K562 (cell line): ENCODE data around the gene ARV1. TPM values are rescaled to one million over a fixed set of nuclear protein-coding genes. Genes with fewer than 3 reads are reported as not detected.
A peak's percentile ranks its signal among the peaks of the same experiment; 100 is the strongest.

ENCODE experiments used
- CEBPB ChIP-seq: fragments of 450-650 bp; IDR thresholded peaks from 2 replicates; pipeline ENCODE4 v1.6.1; 2016; ENCODE audit warnings: missing genetic modification characterization, missing compliant biosample characterization
- COPS2 ChIP-seq: fragments of 450-650 bp; conservative IDR thresholded peaks from 2 replicates; pipeline ENCODE4 v1.6.1; 2016; ENCODE audit warnings: mild to moderate bottlenecking, moderate library complexity
- E2F8 ChIP-seq: fragments of 450-650 bp; IDR thresholded peaks from 2 replicates; pipeline ENCODE4 v1.7.1; 2018; ENCODE audit warnings: mild to moderate bottlenecking, low read depth; ENCODE audit not compliant: partially characterized antibody
- FOS ChIP-seq: IDR thresholded peaks from 3 replicates; pipeline ENCODE4 v1.6.1; 2011; ENCODE audit not compliant: insufficient read length; ENCODE audit errors: extremely low read depth
- GABPB1 ChIP-seq: sonication (generic); formaldehyde crosslinking; IDR thresholded peaks from 2 replicates; pipeline ENCODE4 v1.8.0; 2022; ENCODE audit warnings: mild to moderate bottlenecking, missing genetic modification reagents
- HDAC8 ChIP-seq: fragments of 450-650 bp; IDR thresholded peaks from 2 replicates; pipeline ENCODE4 v1.6.1; 2016; ENCODE audit warnings: mild to moderate bottlenecking, missing genetic modification characterization, moderate library complexity, missing compliant biosample characterization
- HIVEP1 ChIP-seq: fragments of 250-450 bp; sonication (Bioruptor Pico); IDR thresholded peaks from 2 replicates; pipeline ENCODE4 v1.4.0; 2020; ENCODE audit warnings: mild to moderate bottlenecking
- NFRKB ChIP-seq: fragments of 450-650 bp; IDR thresholded peaks from 2 replicates; pipeline ENCODE4 v1.6.1; 2016; ENCODE audit warnings: low read depth
- NKRF ChIP-seq: fragments of 450-650 bp; IDR thresholded peaks from 2 replicates; pipeline ENCODE4 v1.6.1; 2016; ENCODE audit warnings: borderline replicate concordance
- PHB ChIP-seq: fragments of 250-450 bp; sonication (Bioruptor Pico); IDR thresholded peaks from 2 replicates; pipeline ENCODE4 v1.5.0; 2021
- PHTF2 ChIP-seq: fragments of 250-450 bp; sonication (Bioruptor Pico); IDR thresholded peaks from 2 replicates; pipeline ENCODE4 v1.5.0; 2021; ENCODE audit warnings: mild to moderate bottlenecking
- RNF2 ChIP-seq: sonication (generic); IDR thresholded peaks from 2 replicates; pipeline ENCODE4 v1.6.1; 2016
- RREB1 ChIP-seq: fragments of 250-450 bp; sonication (Bioruptor Pico); IDR thresholded peaks from 2 replicates; pipeline ENCODE4 v1.4.0; 2020
- TCFL5 ChIP-seq: fragments of 250-450 bp; sonication (Bioruptor Pico); conservative IDR thresholded peaks from 2 replicates; pipeline ENCODE4 v1.6.1; 2021; ENCODE audit warnings: mild to moderate bottlenecking, moderate library complexity, matching md5 sums
- ZKSCAN1 ChIP-seq: fragments of 150-350 bp; IDR thresholded peaks from 2 replicates; pipeline ENCODE4 v1.6.1; 2016; ENCODE audit warnings: low read depth, low read length
- ZNF175 ChIP-seq: fragments of 200-800 bp; sonication (Bioruptor generic); IDR thresholded peaks from 2 replicates; pipeline ENCODE4 v1.6.1; 2016; ENCODE audit warnings: low read depth, mild to moderate bottlenecking, missing genetic modification characterization, missing compliant biosample characterization
- ZNF23 ChIP-seq: fragments of 250-450 bp; sonication (Bioruptor Pico); IDR thresholded peaks from 2 replicates; pipeline ENCODE4 v1.4.0; 2020; ENCODE audit warnings: mild to moderate bottlenecking
- ZNF668 ChIP-seq: fragments of 250-450 bp; sonication (Bioruptor Pico); IDR thresholded peaks from 2 replicates; pipeline ENCODE4 v1.8.0; 2022; ENCODE audit warnings: mild to moderate bottlenecking, inconsistent platforms
- polyA plus RNA-seq, 8 experiments: library from polyadenylated mRNA; depleted of rRNA in 4 of 8; stranded (reverse) in 5 of 8; unstranded in 3 of 8; fragments of >200 nt; fragmentation: Nextera tagmentation in 2 of 8; fragmentation: Illumina TruSeq in 1 of 8; extraction: Ambion mirVana in 2 of 8; extraction: Trizol in 1 of 8; gene quantifications; 2 replicates each; pipeline versions ENCODE4 v1.2.1 to v1.2.3, GENCODE V29; 2011 to 2014; ENCODE audit warnings: inconsistent platforms in 1 of 8, missing spikeins in 1 of 8
- total RNA-seq, 7 experiments: library from RNA; depleted of rRNA in 6 of 7; stranded (reverse); fragments of >200 nt in 6 of 7; fragmentation: Illumina TruSeq in 2 of 7; extraction: Trizol in 2 of 7; gene quantifications; 2 replicates each; pipeline versions ENCODE4 v1.2.1 to v1.2.3, GENCODE V29; 2011 to 2021; ENCODE audit warnings: low replicate concordance in 1 of 7

The ARV1 gene
- total and polyA plus RNA-seq, 9 of the 15 experiments (the other 6 are each of a cell fraction or from before 2014, with no cell fraction given): 54.8 to 139 (median 74.0) TPM

- TF ChIP-seq ZNF23: peak; percentile 67; the same call in 1 of the 2 replicates
- TF ChIP-seq HDAC8 (tag): peak; percentile 96
- peak; percentile 81 for TF ChIP-seq HIVEP1 (CRISPR knock-in tag)
- peak; percentile 86 for TF ChIP-seq NFRKB
- TF ChIP-seq E2F8: peak; percentile 51
- no peak for TF ChIP-seq PHB
- no peak for TF ChIP-seq PHTF2 (CRISPR knock-in tag)
- TF ChIP-seq COPS2: no peak
- peak; percentile 91 for TF ChIP-seq RREB1 (CRISPR knock-in tag)
- TF ChIP-seq NKRF: no peak
- TF ChIP-seq FOS: no peak
- peak; percentile 93 for TF ChIP-seq RNF2
- peak; percentile 94 for TF ChIP-seq ZNF668 (CRISPR knock-in tag)
- TF ChIP-seq GABPB1: 0 out of 2 replicates have a peak, but pooled peaks have one; percentile 18
- peak; percentile 80; the same call in 1 of the 2 replicates for TF ChIP-seq TCFL5
- peak; percentile 100 for TF ChIP-seq CEBPB (tag)
- TF ChIP-seq ZNF175 (CRISPR knock-in tag): peak; percentile 97
- peak; percentile 99 for TF ChIP-seq ZKSCAN1
Observed at GRCh38 chr1:231049121-231049979, 70.5 kb downstream of the ARV1 start (continued).
